Measurements from ENCODE around the gene CBARP. TPM values are rescaled to one million over a fixed set of nuclear protein-coding genes. Genes with fewer than 3 reads are reported as not detected.

The CBARP gene
- total RNA-seq, 1 donor from 2014 or later = 0.96 TPM

- Histone ChIP-seq H3K36me3 (peaks cover 63% of the 10 kb centered on the region), H3K27ac (replicated peaks) (peak overlapping the region; percentile 94), H3K9me3 (replicated peaks) (no peaks in the 10 kb centered on the region), H3K4me1 (peaks cover 69% of the 10 kb centered on the region), H3K4me3 (no peak overlapping the region), H3K27me3 (ENCODE audit: low read depth) (no peaks in the 10 kb centered on the region)
- intact Hi-C loops (cut with micrococcal nuclease) = no loop called here
- TF ChIP-seq CTCF (IDR thresholded peaks at IDR 0.05; ENCODE audit: borderline replicate concordance) = no peak
- DNase-seq = no peak
Observed at GRCh38 chr19:1221904-1222255, 15.9 kb downstream of the CBARP start.

- Histone ChIP-seq H3K4me1 (peaks cover 76% of the 10 kb centered on the region), H3K4me3 (no peak overlapping the region), H3K36me3 (peaks cover 57% of the 10 kb centered on the region), H3K27ac (replicated peaks) (peak overlapping the region; percentile 94), H3K9me3 (replicated peaks) (no peaks in the 10 kb centered on the region), H3K27me3 (ENCODE audit: low read depth) (no peaks in the 10 kb centered on the region)
- intact Hi-C loops (cut with micrococcal nuclease) = no loop called here
- peak; percentile 83 for TF ChIP-seq CTCF (IDR thresholded peaks at IDR 0.05; ENCODE audit: borderline replicate concordance)
- peak; percentile 79 for DNase-seq
Observed at GRCh38 chr19:1220976-1221903, 16.6 kb downstream of the CBARP start.

- peaks cover 83% of the 10 kb centered on the region for H3K4me1 ChIP-seq
Observed at GRCh38 chr19:1220477-1220930, 17.3 kb downstream of the CBARP start.

GRCh38 chr19:1219786-1220476 lies 17.9 kb downstream of the CBARP start:
- intact Hi-C loops (cut with micrococcal nuclease) = no loop called here
- no peaks in the 10 kb centered on the region for H3K27me3 ChIP-seq (ENCODE audit: low read depth)
- no peaks in the 10 kb centered on the region for H3K9me3 ChIP-seq (replicated peaks)
- no peak overlapping the region for H3K4me3 ChIP-seq
- peaks cover 45% of the 10 kb centered on the region for H3K36me3 ChIP-seq
- no peak for DNase-seq
- no peak for TF ChIP-seq CTCF (IDR thresholded peaks at IDR 0.05; ENCODE audit: borderline replicate concordance)
- H3K4me1 ChIP-seq = peaks cover 89% of the 10 kb centered on the region
- H3K27ac ChIP-seq (replicated peaks) = peak overlapping the region; percentile 94

More at GRCh38 chr19:1220477-1220930, 17.3 kb downstream of the CBARP start:
- Histone ChIP-seq H3K4me3 (no peak overlapping the region), H3K36me3 (peaks cover 50% of the 10 kb centered on the region), H3K9me3 (replicated peaks) (no peaks in the 10 kb centered on the region), H3K27ac (replicated peaks) (peak overlapping the region; percentile 94), H3K27me3 (ENCODE audit: low read depth) (no peaks in the 10 kb centered on the region)
- no peak for TF ChIP-seq CTCF (IDR thresholded peaks at IDR 0.05; ENCODE audit: borderline replicate concordance)
- DNase-seq = no peak
- intact Hi-C loops (cut with micrococcal nuclease) = no loop called here

GRCh38 chr19:1218751-1219567 lies 18.8 kb downstream of the CBARP start:
- DNase-seq = no peak
- H3K9me3 ChIP-seq (replicated peaks) = no peaks in the 10 kb centered on the region
- no peak overlapping the region for H3K4me3 ChIP-seq
- H3K4me1 ChIP-seq = peaks cover 98% of the 10 kb centered on the region
- H3K27me3 ChIP-seq (ENCODE audit: low read depth) = no peaks in the 10 kb centered on the region
- intact Hi-C loops (cut with micrococcal nuclease) = no loop called here
- peaks cover 37% of the 10 kb centered on the region for H3K36me3 ChIP-seq
- peak overlapping the region; percentile 94 for H3K27ac ChIP-seq (replicated peaks)
- TF ChIP-seq CTCF (IDR thresholded peaks at IDR 0.05; ENCODE audit: borderline replicate concordance) = no peak
